DOHH2 (cell line): ENCODE data around the gene CATSPERD.

Experiments used
- EZH2phosphoT487 ChIP-seq: fragments of 200-600 bp; sonication (generic); IDR thresholded peaks from 2 replicates; pipeline ENCODE4 v1.6.1; 2017; ENCODE audit warnings: borderline replicate concordance, mild to moderate bottlenecking, antibody characterized with exemption, low read length, moderate library complexity, mixed read lengths
- TF ChIP-seq, protein P1 (sequence below): fragments of 200-600 bp; sonication (generic); IDR thresholded peaks from one replicate; pipeline ENCODE4 v1.5.1; 2014; ENCODE audit warnings: antibody characterized with exemption, mild to moderate bottlenecking, low read depth, low read length; ENCODE audit not compliant: poor library complexity, severe bottlenecking

DNA sequence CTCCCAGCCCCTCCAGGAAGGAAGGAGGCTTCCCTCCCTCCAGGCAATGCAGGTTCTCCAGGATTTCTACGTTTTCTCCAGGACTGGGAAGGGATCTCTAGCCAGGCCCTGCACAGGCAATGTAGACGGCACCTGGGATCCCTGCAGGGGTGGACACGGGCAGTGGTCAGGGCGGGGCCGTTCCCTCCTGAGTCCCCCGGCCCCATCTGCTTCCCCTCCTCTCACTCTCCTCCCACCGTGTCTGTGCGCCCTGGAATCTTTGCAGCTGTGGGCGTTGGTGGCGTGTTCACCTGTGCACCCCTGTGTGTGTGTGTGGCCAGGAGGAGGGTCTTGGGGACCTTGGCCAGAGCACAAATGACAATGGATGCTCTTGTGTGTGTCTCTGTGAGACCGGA, 94.4 kb downstream of the CATSPERD start:
- TF ChIP-seq, protein P1, sequence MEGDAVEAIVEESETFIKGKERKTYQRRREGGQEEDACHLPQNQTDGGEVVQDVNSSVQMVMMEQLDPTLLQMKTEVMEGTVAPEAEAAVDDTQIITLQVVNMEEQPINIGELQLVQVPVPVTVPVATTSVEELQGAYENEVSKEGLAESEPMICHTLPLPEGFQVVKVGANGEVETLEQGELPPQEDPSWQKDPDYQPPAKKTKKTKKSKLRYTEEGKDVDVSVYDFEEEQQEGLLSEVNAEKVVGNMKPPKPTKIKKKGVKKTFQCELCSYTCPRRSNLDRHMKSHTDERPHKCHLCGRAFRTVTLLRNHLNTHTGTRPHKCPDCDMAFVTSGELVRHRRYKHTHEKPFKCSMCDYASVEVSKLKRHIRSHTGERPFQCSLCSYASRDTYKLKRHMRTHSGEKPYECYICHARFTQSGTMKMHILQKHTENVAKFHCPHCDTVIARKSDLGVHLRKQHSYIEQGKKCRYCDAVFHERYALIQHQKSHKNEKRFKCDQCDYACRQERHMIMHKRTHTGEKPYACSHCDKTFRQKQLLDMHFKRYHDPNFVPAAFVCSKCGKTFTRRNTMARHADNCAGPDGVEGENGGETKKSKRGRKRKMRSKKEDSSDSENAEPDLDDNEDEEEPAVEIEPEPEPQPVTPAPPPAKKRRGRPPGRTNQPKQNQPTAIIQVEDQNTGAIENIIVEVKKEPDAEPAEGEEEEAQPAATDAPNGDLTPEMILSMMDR: no peak
- TF ChIP-seq EZH2phosphoT487: no peak
